ENCODE results near the gene ADAMTSL3.

- TF ChIP-seq, protein P1, sequence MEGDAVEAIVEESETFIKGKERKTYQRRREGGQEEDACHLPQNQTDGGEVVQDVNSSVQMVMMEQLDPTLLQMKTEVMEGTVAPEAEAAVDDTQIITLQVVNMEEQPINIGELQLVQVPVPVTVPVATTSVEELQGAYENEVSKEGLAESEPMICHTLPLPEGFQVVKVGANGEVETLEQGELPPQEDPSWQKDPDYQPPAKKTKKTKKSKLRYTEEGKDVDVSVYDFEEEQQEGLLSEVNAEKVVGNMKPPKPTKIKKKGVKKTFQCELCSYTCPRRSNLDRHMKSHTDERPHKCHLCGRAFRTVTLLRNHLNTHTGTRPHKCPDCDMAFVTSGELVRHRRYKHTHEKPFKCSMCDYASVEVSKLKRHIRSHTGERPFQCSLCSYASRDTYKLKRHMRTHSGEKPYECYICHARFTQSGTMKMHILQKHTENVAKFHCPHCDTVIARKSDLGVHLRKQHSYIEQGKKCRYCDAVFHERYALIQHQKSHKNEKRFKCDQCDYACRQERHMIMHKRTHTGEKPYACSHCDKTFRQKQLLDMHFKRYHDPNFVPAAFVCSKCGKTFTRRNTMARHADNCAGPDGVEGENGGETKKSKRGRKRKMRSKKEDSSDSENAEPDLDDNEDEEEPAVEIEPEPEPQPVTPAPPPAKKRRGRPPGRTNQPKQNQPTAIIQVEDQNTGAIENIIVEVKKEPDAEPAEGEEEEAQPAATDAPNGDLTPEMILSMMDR (IDR thresholded peaks at IDR 0.05; ENCODE audit: insufficient read depth, low read length, poor library complexity, severe bottlenecking): no peak
- TF ChIP-seq EZH2phosphoT487 (conservative IDR thresholded peaks at IDR 0.05; ENCODE audit: low read length): no peak
Measured at GRCh38 chr15:83644439-83644838, 9.5 kb upstream of the ADAMTSL3 start.

Data from SU-DHL-6 (cell line).